Measurements from ENCODE around the gene FGFRL1. TPM values are rescaled to one million over a fixed set of nuclear protein-coding genes. Genes with fewer than 3 reads are reported as not detected.

Gene FGFRL1
- polyA plus RNA-seq, 2 of the 4 experiments (the other 2 are of a cell fraction) = 4.7 to 11.2 TPM

- WGBS (ENCODE audit: missing lambda C conversion rate) = 68% methylated on average over 8 of the region's 9 CpGs
- ATAC-seq = no peak
- Histone ChIP-seq H3K4me1 (no peaks in the 10 kb centered on the region), H3K9me3 (0 out of 3 replicates have a peak, but pooled peaks cover 7% of the 10 kb centered on the region), H3K27ac (no peak overlapping the region), H3K4me3 (no peak overlapping the region), H3K4me2 (no peak overlapping the region)
- POLR2A ChIA-PET = no interaction called here
- no peak for TF ChIP-seq FOXS1 (CRISPR knock-in tag; IDR thresholded peaks at IDR 0.05)
- TF ChIP-seq CHD2 (IDR thresholded peaks at IDR 0.05; ENCODE audit: low read length, partially characterized antibody) = no peak
- TF ChIP-seq RAD21 (conservative IDR thresholded peaks at IDR 0.05 in 1 of 2, IDR thresholded peaks at IDR 0.05 in 1 of 2) = no peak
- no peak for TF ChIP-seq ZSCAN20 (CRISPR knock-in tag; IDR thresholded peaks at IDR 0.05)
- no peak for TF ChIP-seq JUNB (IDR thresholded peaks at IDR 0.05)
- no peak for TF ChIP-seq HOXB5 (CRISPR knock-in tag; IDR thresholded peaks at IDR 0.05)
- TF ChIP-seq SMC3 (IDR thresholded peaks at IDR 0.05) = no peak
- no peak for TF ChIP-seq NPAS2 (CRISPR knock-in tag; IDR thresholded peaks at IDR 0.05; ENCODE audit: borderline replicate concordance)
- TF ChIP-seq CBX2 (IDR thresholded peaks at IDR 0.05; ENCODE audit: borderline replicate concordance, low read depth) = no peak
- no peak for TF ChIP-seq EHF (CRISPR knock-in tag; IDR thresholded peaks at IDR 0.05)
- TF ChIP-seq FOSB (CRISPR knock-in tag; IDR thresholded peaks at IDR 0.05) = no peak
- TF ChIP-seq RNF2 (IDR thresholded peaks at IDR 0.05; ENCODE audit: borderline replicate concordance, low read depth) = no peak
- TF ChIP-seq FOSL2 (IDR thresholded peaks at IDR 0.05) = no peak
- TF ChIP-seq FOSL2 (CRISPR knock-in tag; IDR thresholded peaks at IDR 0.05) = no peak
- CTCF ChIA-PET = interaction anchor here (0.8 to 2.2 kb wide), 3 partner anchors 11 to 18 kb away, joined by 3 to 5 read pairs (median 4); no protein-coding TSS in a partner anchor
- FAIRE-seq = no peak
- no peak for DNase-seq (ENCODE audit: low read depth in 1 of 2, low spot score in 1 of 2)
Observed at GRCh38 chr4:1074077-1074476, 62.7 kb downstream of the FGFRL1 start.

DNA sequence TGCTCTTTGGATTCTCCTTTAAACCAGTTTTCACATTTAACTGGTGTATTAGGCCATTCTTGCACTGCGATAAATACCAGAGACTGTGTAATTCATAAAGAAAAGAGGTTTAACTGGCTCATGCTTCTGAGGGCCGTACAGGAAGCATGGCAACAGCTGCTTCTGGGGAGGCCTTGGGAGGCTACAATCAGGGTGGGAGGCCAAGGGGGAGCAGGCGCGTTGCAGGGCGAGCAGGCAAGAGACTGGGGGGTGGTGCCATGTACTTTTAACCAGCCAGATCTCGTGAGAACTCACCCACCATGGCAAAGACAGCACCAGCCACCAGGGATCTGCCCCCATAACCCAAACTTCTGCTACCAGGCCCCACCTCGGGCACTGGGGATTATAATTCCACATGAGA lies 63.8 kb downstream of the FGFRL1 start:
- WGBS (ENCODE audit: missing lambda C conversion rate) = 78% methylated on average over 7 of the region's 7 CpGs
- FAIRE-seq = no peak

More for the DNA sequence above, 63.8 kb downstream of the FGFRL1 start:
- ChIA-PET CTCF (no interaction called here), POLR2A (no interaction called here)
- no peaks in the 10 kb centered on the region for H3K4me1 ChIP-seq
- H3K27ac ChIP-seq = no peak overlapping the region
- DNase-seq (ENCODE audit: low read depth in 1 of 2, low spot score in 1 of 2) = no peak
- H3K9me3 ChIP-seq = 0 out of 3 replicates have a peak, but pooled peaks cover 7% of the 10 kb centered on the region
- TF ChIP-seq HOXB5 (CRISPR knock-in tag; IDR thresholded peaks at IDR 0.05) (no peak), HEYL (CRISPR knock-in tag; IDR thresholded peaks at IDR 0.05) (no peak), ATOH8 (CRISPR knock-in tag; IDR thresholded peaks at IDR 0.05; ENCODE audit: low read depth) (no peak), FOSL2 (IDR thresholded peaks at IDR 0.05) (no peak), FOSL2 (CRISPR knock-in tag; IDR thresholded peaks at IDR 0.05) (no peak), MYC (IDR thresholded peaks at IDR 0.05; ENCODE audit: borderline replicate concordance, low read length) (no peak), ELK1 (IDR thresholded peaks at IDR 0.05; ENCODE audit: low read depth, low read length) (no peak), SMC3 (IDR thresholded peaks at IDR 0.05) (no peak), PBX3 (IDR thresholded peaks at IDR 0.05) (no peak), JUNB (IDR thresholded peaks at IDR 0.05) (no peak), CEBPB (IDR thresholded peaks at IDR 0.05) (no peak), ZNF302 (CRISPR knock-in tag; IDR thresholded peaks at IDR 0.05) (no peak)
- TF ChIP-seq, protein P1, sequence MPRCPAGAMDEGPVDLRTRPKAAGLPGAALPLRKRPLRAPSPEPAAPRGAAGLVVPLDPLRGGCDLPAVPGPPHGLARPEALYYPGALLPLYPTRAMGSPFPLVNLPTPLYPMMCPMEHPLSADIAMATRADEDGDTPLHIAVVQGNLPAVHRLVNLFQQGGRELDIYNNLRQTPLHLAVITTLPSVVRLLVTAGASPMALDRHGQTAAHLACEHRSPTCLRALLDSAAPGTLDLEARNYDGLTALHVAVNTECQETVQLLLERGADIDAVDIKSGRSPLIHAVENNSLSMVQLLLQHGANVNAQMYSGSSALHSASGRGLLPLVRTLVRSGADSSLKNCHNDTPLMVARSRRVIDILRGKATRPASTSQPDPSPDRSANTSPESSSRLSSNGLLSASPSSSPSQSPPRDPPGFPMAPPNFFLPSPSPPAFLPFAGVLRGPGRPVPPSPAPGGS (IDR thresholded peaks at IDR 0.05) = no peak
- TF ChIP-seq, protein P2, sequence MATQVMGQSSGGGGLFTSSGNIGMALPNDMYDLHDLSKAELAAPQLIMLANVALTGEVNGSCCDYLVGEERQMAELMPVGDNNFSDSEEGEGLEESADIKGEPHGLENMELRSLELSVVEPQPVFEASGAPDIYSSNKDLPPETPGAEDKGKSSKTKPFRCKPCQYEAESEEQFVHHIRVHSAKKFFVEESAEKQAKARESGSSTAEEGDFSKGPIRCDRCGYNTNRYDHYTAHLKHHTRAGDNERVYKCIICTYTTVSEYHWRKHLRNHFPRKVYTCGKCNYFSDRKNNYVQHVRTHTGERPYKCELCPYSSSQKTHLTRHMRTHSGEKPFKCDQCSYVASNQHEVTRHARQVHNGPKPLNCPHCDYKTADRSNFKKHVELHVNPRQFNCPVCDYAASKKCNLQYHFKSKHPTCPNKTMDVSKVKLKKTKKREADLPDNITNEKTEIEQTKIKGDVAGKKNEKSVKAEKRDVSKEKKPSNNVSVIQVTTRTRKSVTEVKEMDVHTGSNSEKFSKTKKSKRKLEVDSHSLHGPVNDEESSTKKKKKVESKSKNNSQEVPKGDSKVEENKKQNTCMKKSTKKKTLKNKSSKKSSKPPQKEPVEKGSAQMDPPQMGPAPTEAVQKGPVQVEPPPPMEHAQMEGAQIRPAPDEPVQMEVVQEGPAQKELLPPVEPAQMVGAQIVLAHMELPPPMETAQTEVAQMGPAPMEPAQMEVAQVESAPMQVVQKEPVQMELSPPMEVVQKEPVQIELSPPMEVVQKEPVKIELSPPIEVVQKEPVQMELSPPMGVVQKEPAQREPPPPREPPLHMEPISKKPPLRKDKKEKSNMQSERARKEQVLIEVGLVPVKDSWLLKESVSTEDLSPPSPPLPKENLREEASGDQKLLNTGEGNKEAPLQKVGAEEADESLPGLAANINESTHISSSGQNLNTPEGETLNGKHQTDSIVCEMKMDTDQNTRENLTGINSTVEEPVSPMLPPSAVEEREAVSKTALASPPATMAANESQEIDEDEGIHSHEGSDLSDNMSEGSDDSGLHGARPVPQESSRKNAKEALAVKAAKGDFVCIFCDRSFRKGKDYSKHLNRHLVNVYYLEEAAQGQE (IDR thresholded peaks at IDR 0.05) = no peak
- TF ChIP-seq, protein P3, sequence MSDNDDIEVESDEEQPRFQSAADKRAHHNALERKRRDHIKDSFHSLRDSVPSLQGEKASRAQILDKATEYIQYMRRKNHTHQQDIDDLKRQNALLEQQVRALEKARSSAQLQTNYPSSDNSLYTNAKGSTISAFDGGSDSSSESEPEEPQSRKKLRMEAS (IDR thresholded peaks at IDR 0.05) = no peak
- no peak for ATAC-seq
- H3K4me2 ChIP-seq = no peak overlapping the region
- H3K4me3 ChIP-seq = no peak overlapping the region
